ENCODE results near the gene SUCLG2.

The SUCLG2 gene

GRCh38 chr3:67654099-67654843, at the start of gene SUCLG2:
TSS of gene SUCLG2 (minus strand) at chr3:67654612. CDS start at chr3:67654586, 26 bp downstream.
- no peak for TF ChIP-seq CTCF (conservative IDR thresholded peaks at IDR 0.05; ENCODE audit: low read depth, low read length)
- peak within 1 kb of the TSS; percentile 75 for H3K4me3 ChIP-seq (ENCODE audit: low read depth, low read length)
- DNase-seq (ENCODE audit: low read depth): peak; percentile 89

- TF ChIP-seq CTCF (conservative IDR thresholded peaks at IDR 0.05; ENCODE audit: low read depth, low read length): no peak
- no peak overlapping the region for H3K4me3 ChIP-seq (ENCODE audit: low read depth, low read length)
- no peak for DNase-seq (ENCODE audit: low read depth)
These were observed 46.2 kb upstream of the SUCLG2 start for GRCh38 chr3:67700596-67700995.

GRCh38 chr3:67699882-67700281, 45.5 kb upstream of the SUCLG2 start:
- no peak for TF ChIP-seq CTCF (conservative IDR thresholded peaks at IDR 0.05; ENCODE audit: low read depth, low read length)
- DNase-seq (ENCODE audit: low read depth): no peak
- H3K4me3 ChIP-seq (ENCODE audit: low read depth, low read length): no peak overlapping the region

- H3K4me3 ChIP-seq (ENCODE audit: low read depth, low read length): no peak overlapping the region
- no peak for TF ChIP-seq CTCF (conservative IDR thresholded peaks at IDR 0.05; ENCODE audit: low read depth, low read length)
- peak; percentile 81 for DNase-seq (ENCODE audit: low read depth)
These were observed 38.2 kb upstream of the SUCLG2 start for GRCh38 chr3:67692621-67693020.

GRCh38 chr3:67691926-67692325, 37.5 kb upstream of the SUCLG2 start:
- DNase-seq (ENCODE audit: low read depth): no peak
- TF ChIP-seq CTCF (conservative IDR thresholded peaks at IDR 0.05; ENCODE audit: low read depth, low read length): no peak
- no peak overlapping the region for H3K4me3 ChIP-seq (ENCODE audit: low read depth, low read length)

- DNase-seq (ENCODE audit: low read depth): no peak
- no peak for TF ChIP-seq CTCF (conservative IDR thresholded peaks at IDR 0.05; ENCODE audit: low read depth, low read length)
- H3K4me3 ChIP-seq (ENCODE audit: low read depth, low read length): no peak overlapping the region
These were observed 36.8 kb upstream of the SUCLG2 start for GRCh38 chr3:67691207-67691606.

- no peak overlapping the region for H3K4me3 ChIP-seq (ENCODE audit: low read depth, low read length)
- no peak for TF ChIP-seq CTCF (conservative IDR thresholded peaks at IDR 0.05; ENCODE audit: low read depth, low read length)
- no peak for DNase-seq (ENCODE audit: low read depth)
These were observed 35.4 kb upstream of the SUCLG2 start for GRCh38 chr3:67689806-67690205.
